HG02943 (cell line): ENCODE data around the gene TRAPPC2.

Experiments used
- ATAC-seq: cut with Tn5 transposase; IDR thresholded peaks from one replicate; pipeline ENCODE4 v1.9.1; 2021; ENCODE audit warnings: mild to moderate bottlenecking, low read depth, moderate library complexity; ENCODE audit not compliant: unreplicated experiment

TRAPPC2 gene

GRCh38 chrX:13734278-13735172, at the start of gene TRAPPC2, which contains the start of gene OFD1:
TRAPPC2 (minus strand) TSS chrX:13734620; CDS start chrX:13719963, 14,657 bp downstream.
OFD1 (plus strand) TSS chrX:13734748; CDS start chrX:13735072, 324 bp downstream.
- ATAC-seq = peak; percentile 93

- ATAC-seq = no peak
Observed at GRCh38 chrX:13780868-13781427, 46.5 kb upstream of the TRAPPC2 start.

- no peak for ATAC-seq
Observed at GRCh38 chrX:13778916-13779315, 44.5 kb upstream of the TRAPPC2 start.

GRCh38 chrX:13776387-13776786, 42.0 kb upstream of the TRAPPC2 start:
- ATAC-seq = no peak

- ATAC-seq = no peak
Observed at GRCh38 chrX:13775837-13776236, 41.4 kb upstream of the TRAPPC2 start.

- no peak for ATAC-seq
Observed at GRCh38 chrX:13774696-13775095, 40.3 kb upstream of the TRAPPC2 start.

- no peak for ATAC-seq
Observed at GRCh38 chrX:13770013-13770535, 35.7 kb upstream of the TRAPPC2 start.

- ATAC-seq = no peak
Observed at GRCh38 chrX:13768939-13769338, 34.5 kb upstream of the TRAPPC2 start.

GRCh38 chrX:13764765-13765164, 30.3 kb upstream of the TRAPPC2 start:
- ATAC-seq = no peak

GRCh38 chrX:13764281-13764680, 29.9 kb upstream of the TRAPPC2 start:
- no peak for ATAC-seq

- no peak for ATAC-seq
Observed at GRCh38 chrX:13763489-13763888, 29.1 kb upstream of the TRAPPC2 start.

GRCh38 chrX:13761606-13762414, 27.4 kb upstream of the TRAPPC2 start:
- no peak for ATAC-seq

GRCh38 chrX:13760426-13760825, 26.0 kb upstream of the TRAPPC2 start:
- no peak for ATAC-seq

GRCh38 chrX:13759152-13759718, 24.8 kb upstream of the TRAPPC2 start:
- ATAC-seq = peak; percentile 60

- ATAC-seq = no peak
Observed at GRCh38 chrX:13756381-13756780, 22.0 kb upstream of the TRAPPC2 start.

- ATAC-seq = no peak
Observed at GRCh38 chrX:13755254-13755653, 20.8 kb upstream of the TRAPPC2 start.

GRCh38 chrX:13754765-13755164, 20.3 kb upstream of the TRAPPC2 start:
- no peak for ATAC-seq

GRCh38 chrX:13752646-13753045, 18.2 kb upstream of the TRAPPC2 start:
- no peak for ATAC-seq

- ATAC-seq = no peak
Observed at GRCh38 chrX:13752141-13752540, 17.7 kb upstream of the TRAPPC2 start.

GRCh38 chrX:13750812-13751211, 16.4 kb upstream of the TRAPPC2 start:
- ATAC-seq = no peak
